HG02840 (cell line): ENCODE measurements around the gene PSMA7.

ENCODE experiments used
- ATAC-seq: cut with Tn5 transposase; IDR thresholded peaks from one replicate; pipeline ENCODE4 v1.9.1; 2021; ENCODE audit warnings: mild to moderate bottlenecking, moderate library complexity, moderate number of reproducible peaks; ENCODE audit not compliant: unreplicated experiment, low FRiP score

PSMA7 gene

DNA sequence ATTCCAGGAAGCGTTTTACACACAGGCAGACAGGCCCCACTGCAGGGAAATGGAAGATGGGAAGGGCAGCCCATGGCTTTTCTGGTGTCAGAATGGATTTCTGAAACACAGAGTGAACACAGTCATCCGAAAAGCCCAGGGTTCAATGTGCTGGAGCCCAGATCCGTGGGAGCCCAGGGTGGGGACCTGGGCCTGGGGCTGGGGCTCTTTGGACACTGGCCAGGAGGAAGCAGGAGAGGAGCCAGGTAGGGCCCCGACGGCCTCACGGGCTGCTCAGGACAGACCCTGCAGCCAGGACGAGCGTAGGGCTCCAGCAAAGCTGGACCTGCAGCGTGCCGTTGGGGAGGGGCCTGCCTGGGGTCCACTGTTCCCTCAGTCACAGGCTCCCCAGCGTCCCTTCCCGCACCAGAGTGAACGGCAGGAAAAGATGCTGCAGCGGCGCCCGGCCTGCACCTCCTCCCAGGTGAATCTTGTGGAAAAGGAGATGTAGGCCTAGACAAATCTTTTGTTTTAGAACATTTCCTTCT lies 45.2 kb downstream of the PSMA7 start:
- ATAC-seq: no peak

DNA sequence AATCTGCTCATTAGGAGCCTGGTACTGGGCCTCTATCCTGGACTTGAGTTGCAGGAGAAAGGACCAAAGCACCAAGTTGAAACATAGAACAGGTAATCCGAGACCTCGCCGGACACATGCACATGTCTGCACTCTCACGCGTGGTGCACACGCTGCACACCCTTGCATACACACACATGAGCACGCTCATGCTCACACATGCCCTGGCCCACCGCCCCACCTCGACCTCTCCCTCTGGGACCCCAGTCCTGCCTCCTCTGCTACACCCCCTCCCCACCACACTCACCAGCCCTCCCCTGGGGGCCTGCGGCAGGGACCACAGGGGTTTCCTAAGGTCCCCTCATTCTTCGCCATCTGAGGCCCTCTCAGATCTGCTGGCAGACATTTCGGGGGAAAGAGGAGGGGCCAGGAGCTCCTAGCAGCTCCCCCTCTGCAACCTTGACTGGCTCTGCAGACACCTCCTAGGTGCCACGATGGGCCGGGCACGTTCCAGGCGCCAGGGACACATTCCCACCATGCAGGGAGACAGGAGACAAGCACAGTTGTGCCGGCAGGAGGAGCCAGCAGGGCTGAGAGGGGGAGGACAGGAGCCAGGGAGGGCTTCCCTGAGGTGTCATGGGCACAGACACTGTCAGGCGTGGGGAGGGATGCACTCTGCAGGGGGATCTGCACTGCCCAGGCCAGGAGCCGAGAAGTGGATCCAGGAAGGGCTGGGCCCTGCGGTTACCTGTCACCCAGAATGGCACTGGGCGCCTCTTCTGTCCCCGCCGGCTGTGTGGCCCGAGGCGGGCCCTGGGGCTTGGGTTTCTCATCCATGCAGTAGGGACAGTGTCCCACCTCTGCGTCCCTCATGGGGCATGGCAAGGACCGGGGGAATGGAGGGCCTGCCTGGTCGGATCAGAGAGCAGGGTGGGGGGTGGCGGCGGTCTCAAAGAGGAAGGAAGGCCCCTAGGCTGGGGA lies 46.5 kb downstream of the PSMA7 start:
- no peak for ATAC-seq

- no peak for ATAC-seq
Observed at GRCh38 chr20:62089393-62089792, 53.8 kb downstream of the PSMA7 start.

DNA sequence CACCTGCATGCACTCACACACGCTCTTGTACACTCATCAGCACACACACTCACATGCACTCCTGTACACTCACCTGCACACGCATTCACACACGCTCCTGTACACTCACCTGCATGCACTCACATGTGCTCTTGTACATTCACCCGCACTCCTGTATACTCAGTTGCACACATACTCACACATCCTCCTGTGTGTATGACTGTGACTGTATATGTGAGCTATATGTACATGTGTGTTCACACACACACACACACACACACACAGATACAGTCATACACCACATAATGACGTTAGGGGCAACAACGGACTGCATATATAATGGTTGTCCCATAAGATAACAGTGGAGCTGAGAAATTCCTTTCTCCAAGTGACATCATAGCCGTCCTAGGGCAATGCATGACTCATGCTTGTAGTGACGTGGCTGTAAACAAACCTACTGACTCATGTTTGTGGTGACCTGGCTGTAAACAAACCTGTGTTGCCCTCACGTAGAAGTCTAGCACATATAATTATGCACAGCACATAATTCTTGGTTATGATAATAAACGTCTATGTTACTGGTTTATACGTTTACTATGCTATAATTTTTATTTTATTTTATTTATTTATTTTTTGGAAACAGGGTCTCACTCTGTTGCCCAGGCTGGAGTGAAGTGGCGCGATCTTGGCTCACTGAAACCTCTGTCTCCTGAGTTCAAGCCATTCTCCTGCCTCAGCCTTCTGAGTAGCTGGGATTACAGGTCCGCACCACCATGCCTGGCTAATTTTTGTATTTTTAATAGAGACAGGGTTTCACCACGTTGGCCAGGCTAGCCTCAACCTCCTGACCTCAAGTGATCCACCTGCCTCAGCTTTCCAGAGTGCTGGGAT lies 54.7 kb downstream of the PSMA7 start:
- ATAC-seq: no peak

- no peak for ATAC-seq
Observed at GRCh38 chr20:62087632-62088031, 55.6 kb downstream of the PSMA7 start.

- ATAC-seq: no peak
Observed at GRCh38 chr20:62087227-62087626, 56.0 kb downstream of the PSMA7 start.
